Activated CD4-positive, alpha-beta T cell treated with anti-CD3 and anti-CD28 coated beads for 48 hours (primary cell): ENCODE data around the gene MED22.
A peak's percentile ranks its signal among the peaks of the same experiment; 100 is the strongest.
"Not testable (repeated sequence)": the region's sequence is repeated elsewhere in the genome, so short reads cannot be mapped to it uniquely, and the experiment has no call there.

ENCODE experiments used
- DNase-seq: peaks from one replicate; pipeline ENCODE4 v3.0.0-alpha.2; 2020

The MED22 gene

DNA sequence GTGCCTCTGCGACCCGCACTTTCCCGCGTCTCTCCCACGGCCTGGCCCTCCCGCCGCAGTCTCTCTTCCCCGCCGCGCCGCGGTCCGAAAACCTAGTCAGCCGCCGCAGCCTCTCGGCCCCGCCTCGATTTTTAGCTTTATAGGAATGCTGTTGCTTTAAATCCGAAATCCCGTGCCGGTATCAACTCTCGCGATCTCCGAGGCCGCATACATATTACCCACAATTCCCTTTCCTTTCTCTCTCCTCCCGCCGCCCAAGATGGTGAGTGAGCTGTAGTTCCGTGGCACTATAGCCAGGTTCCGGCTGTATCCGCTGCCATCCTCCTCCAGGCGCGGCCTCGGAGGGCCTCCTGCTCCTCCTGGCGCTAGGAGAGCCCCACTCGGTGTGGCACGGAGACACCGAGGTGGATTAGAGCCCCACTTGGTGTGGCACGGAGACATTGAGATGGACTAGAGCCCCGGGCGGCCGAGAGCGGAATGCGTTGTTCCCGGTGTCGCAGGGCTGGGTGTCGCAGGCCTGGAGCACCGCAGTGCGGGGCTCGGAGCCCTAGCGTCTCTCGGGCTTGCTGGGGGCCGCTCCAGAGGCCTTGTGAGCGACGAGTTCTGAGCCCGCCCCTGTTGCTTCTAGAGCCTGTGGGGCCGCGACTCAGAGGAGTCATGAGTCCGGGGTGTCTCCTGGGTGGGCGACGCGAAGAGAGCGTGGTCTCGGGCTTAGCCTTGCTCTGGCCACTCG lies at the start of gene MED22, which contains the start of gene RPL7A:
TSS of gene MED22 (minus strand) at position 147 of the 733 bp plus-strand sequence. CDS start 1,469 bp downstream, outside the sequence.
TSS of gene RPL7A (plus strand) at position 234 of the 733 bp plus-strand sequence. CDS start at position 260, 26 bp downstream.
- peak; percentile 96 for DNase-seq

DNA sequence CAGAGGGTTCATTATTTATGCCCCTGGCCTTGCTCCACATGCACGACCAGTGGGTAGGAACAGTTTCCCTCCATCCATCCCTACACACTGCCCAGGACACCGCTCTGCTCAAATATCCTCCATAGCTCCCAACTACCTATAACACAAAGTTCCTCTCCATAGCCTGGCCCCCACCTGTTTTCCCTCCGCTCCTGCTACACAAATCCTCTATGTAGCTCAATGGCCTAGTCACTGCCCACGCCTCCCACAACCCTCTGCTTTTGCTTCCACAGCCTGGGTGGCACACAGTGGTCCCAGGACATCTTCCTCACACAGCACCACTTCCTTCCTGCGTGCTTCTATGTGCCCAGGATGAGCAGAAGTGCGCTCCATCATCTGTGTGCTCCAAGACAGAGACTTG lies 49.4 kb upstream of the MED22 start:
- no peak for DNase-seq

DNA sequence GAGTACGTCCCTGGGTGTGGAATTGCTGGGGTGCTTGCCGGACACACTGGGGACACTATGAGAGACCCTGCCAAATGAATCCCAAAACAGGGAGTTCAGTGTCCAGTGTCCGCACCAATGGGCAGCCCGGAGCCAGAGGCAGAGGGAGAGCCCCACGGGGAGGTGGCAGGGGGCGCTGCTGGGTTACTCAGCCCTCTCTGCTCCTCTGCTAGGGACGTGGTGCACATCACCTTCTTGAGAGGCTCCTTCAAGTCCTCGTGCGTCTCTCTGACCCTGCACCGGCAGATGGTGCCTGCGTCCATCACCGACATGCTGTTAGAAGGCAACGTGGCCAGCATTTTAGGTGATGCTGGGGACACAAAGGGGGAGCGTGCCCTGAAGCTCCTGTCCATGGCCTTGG lies 49.0 kb upstream of the MED22 start:
- DNase-seq = no peak

DNA sequence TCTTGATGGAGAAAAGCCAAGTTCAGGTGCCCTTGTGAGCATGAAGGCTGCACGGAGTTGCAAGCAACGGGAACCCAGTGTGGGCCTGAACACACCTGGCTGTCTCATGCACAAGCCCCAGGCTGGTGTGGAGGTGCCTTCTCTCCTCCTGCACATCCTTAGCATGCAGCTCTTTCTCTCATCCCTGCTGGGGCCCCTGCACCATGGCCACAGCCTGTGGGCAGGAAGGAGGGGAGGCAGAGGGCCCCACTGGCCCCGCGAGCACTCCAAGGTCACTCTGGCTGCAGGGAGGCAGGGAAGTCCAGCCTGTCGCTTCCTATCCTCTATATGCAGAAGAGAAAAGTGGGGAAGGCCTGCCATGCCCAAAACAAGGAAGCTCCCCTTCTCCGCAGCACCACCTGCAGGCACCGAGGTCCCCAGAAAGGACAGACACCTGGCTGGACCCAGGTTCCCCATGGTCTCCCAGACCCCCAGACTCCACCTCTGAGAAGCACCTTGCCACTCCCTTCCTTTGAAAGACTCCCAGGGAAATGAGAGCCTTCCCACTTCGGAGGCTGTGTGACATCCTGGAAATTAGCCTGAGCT lies 46.8 kb upstream of the MED22 start:
- no peak for DNase-seq

DNA sequence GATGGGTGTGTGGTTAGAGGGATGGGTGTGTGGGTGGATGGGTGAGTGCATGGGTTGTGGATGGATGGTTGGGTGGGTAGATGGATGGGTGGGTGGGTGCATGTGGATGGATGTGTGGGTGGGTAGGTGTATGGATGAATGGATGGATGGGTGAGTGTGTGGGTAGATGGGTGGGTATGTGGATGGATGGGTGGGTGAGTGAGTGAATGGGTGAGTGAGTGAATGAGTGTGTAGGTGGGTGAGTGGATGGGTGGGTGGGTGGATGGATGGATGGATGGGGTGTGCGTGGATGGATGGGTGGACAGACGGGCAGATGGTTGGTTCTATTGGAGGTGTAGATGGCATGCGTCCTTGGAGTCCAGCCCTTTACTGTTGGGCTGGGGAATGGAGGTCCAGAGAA lies 45.5 kb upstream of the MED22 start:
- no peak for DNase-seq

DNA sequence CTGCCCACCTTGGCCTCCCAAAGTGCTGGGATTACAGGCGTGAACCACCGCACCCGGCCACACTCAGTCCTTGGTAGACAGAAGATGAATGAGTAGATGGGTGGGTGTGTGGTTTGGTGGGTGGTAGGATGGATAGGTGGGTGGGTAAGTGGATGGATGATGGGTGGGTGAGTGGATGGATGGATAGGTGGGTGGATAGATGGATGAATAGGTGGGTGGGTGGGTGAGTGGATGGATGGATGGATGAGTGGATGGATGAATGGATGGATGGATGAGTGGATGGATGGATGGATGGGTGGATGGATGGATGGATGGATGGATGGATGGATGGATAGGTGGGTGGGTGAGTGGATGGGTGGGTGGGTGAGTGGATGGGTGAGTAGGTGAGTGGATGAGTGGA lies 44.4 kb upstream of the MED22 start:
- DNase-seq = not testable (repeated sequence)

DNA sequence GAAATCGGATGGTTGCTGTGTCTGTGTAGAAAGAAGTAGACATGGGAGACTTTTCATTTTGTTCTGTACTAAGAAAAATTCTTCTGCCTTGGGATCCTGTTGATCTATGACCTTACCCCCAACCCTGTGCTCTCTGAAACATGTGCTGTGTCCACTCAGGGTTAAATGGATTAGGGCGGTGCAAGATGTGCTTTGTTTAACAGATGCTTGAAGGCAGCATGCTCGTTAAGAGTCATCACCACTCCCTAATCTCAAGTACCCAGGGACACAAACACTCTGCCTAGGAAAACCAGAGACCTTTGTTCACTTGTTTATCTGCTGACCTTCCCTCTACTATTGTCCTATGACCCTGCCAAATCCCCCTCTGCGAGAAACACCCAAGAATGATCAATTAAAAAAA lies 43.5 kb upstream of the MED22 start:
- DNase-seq = not testable (repeated sequence)

DNA sequence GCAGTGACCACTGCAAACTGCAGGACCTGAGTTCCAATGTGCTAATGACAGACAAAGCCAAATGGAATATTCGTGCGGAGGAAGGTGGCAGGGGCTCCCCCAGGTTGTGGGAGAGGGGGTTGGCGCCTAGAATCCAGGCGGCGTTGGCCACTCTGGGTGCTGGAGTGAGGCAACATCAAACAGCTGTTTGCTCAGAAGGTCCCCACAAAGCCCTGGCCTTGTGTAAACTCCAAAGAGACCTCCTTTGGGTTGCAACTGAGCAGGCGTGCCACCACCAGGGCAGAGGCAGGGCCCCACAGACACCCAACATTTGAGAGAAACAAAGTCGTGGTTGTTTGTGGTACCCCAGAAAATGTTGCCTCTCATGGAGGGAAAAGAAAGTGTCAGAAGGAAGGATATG lies 42.8 kb upstream of the MED22 start:
- no peak for DNase-seq

DNA sequence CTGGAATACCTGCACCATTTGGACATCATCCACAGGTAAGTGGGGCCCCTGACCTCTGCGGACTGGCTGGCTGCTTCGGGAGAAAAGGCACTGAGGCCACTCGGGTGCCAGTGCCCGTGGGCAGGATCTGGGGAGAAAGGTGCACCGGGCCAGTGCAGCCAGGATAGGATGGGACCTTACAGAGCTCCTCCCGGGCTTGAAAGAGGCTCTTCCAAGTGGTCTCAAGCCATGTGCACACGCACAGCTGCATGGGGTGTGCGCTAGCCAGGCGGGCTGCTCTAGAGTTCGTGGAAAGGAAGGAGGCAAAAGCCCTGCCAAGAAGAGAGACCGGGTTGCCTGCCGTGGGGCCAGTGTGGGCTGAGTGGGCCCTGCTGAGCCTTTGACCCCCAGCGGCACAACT lies 41.6 kb upstream of the MED22 start:
- DNase-seq = no peak

DNA sequence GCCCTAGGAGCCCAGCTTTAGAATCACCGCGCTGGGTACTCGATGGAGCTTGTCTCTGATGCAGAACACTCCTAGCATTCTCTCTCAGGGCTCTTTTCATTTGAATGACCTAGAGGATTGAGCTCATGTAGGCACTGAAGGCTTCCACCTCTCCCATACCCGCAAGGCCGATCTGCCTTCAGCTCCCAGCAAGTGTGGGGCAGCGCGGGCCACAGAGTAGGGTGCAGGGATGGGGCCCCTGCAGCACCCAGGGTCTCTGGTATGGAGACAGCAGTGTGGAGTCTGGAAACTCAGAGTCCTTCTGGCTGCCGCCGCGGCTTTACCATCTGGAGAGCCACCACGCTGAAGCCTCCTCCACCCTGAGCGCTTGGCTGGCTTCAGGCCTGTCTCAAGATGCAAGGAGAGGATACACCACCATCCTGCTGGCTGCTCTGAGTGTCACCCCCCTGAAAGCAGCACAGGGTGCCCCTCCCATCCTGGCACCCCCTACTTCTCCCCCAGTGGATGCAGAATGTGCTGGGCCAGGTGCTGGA lies 41.2 kb upstream of the MED22 start:
- DNase-seq = no peak

DNA sequence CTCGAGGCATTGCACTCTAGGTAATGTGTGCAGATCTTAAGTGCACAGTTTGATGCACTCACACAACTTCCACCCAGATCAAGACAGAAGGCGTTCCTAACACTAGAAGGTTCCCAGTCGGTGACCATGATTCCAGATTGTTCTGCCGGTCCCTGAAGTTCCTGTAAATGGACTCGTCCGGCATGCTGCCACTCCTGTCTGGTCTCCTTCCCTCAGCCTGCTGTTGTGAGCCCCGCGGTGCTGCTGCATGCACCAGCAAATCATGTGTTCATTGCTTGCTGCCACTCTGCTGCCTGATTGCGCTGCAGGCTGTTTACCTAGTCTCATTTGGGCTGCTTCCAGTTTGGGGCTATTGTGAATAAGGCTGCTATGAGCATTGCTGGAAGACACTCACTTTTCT lies 39.7 kb upstream of the MED22 start:
- no peak for DNase-seq

DNA sequence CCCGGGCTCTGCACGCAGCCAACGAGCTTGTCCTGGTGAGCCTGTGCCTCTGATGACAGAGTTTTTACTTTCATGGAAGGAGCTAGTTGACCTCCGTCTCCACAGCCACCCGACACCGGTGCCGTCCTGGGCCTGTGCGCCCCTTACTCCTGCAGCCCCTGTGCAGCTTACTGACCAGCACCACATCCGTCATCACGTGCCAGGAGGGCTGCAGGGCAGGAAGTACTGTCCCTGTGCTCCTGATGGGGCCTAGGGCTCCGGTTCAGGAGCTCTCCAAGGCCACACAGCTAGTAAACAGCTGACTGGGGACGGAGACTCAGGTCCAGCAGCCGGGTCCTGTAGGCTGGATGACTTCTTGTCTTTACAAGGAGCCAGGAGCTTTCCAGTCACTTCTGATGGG lies 38.4 kb upstream of the MED22 start:
- no peak for DNase-seq

DNA sequence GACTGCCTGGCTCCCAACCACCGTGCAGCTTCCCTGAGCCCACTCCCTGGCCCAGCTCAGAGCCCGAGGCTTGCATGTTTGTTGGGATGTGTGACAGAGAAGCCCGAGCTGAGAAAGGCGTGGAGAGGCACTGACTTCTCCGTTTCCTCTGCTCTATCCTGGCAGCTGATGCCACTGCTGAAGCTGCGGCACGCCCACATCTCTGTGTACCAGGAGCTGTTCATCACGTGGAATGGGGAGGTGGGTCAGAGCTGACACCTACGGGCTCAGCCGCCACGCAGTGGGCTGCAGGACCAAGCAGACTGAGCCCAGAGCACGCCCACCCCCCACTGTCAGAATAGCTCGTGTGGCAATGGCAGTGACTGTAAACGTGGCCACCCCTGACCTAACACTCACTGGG lies 37.5 kb upstream of the MED22 start:
- no peak for DNase-seq

DNA sequence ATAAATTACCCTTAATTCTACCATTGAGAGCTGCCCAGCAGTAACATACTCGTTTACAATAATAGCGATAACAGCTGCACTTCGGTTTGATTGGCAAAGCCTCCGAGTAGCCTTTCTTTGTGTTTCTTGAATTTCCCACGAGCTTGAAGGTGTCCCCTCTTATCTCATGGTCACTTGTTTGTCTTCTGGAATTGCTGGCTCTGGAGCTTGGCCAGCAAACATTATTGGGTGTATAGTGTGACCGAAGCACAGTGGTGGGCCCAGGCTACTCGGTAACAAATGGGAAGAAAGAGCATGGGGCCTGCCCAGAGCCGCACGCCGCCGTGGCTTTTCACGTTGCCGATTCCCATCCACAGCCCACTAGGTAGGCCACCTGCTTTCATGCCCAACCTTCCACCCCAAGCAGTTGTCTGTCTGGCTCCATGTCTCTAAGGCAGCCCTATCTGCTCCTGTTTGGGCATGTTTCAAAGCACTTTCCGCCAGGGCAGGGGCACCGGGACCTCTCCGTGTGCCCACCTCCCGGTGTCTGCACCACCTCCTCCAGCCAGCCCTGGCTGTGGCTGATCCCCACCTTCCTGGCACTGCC lies 36.9 kb upstream of the MED22 start:
- no peak for DNase-seq

DNA sequence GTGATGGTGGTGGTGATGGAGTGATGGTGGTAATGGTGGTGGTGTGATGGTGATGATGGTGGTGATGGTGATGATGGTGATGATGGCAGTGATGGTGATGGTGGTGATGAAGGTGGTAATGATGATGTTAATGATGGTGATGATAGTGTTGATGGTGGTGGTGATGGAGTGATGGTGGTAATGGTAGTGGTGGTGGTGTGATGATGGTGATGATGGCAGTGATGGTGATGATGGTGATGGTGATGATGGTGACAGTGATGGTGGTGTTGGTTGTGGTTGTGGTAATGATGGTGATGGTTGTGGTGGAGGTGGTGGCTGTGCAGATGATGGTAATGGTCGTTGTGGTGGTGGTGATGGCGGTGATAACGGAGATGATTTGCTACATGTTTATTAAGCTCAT lies 35.5 kb upstream of the MED22 start:
- no peak for DNase-seq

DNA sequence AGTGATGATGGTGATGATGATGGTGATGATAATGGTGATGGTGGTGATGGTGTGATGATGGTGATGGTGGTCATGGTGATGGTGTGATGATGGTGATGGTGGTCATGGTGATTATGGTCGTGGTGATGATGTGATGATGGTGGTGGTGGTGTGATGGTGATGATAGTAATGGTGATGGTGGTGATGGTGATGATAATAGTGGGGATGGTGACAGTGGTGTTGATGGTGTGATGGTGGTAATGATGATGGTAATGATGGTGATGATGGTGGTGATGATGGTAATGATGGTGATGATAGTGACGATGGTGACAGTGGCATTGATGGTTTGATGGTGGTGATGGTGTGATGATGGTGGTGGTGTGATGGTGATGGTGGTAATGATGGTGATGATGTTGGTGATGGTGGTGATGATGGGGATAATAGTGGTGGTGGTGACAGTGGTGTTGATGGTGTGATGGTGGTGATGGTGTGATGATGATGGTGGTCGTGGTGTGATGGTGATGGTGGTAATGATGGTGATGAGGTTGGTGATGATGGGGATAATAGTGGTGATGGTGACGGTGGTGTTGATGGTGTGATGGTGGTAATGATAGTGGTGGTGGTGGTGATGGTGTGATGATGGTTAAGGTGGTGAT lies 34.7 kb upstream of the MED22 start:
- DNase-seq = no peak

DNA sequence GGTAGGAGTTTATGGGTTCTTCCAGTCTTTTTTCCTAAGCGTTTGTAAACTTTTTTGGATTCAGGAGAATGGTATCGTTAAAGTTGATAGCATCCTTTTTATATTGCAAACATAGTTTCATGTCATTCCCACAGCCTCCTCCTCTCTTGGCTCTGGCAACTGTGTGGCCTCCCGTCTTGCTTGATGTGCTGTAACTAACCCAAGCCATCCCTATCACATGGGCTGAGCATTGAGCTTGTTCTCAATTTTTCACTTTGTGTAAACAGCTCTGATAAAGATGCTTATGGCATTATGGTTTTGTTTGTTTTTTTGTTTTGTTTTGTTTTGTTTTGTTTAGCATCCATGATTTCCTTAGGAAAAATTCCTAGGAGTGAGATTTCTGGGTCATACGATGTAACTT lies 32.8 kb upstream of the MED22 start:
- no peak for DNase-seq

DNA sequence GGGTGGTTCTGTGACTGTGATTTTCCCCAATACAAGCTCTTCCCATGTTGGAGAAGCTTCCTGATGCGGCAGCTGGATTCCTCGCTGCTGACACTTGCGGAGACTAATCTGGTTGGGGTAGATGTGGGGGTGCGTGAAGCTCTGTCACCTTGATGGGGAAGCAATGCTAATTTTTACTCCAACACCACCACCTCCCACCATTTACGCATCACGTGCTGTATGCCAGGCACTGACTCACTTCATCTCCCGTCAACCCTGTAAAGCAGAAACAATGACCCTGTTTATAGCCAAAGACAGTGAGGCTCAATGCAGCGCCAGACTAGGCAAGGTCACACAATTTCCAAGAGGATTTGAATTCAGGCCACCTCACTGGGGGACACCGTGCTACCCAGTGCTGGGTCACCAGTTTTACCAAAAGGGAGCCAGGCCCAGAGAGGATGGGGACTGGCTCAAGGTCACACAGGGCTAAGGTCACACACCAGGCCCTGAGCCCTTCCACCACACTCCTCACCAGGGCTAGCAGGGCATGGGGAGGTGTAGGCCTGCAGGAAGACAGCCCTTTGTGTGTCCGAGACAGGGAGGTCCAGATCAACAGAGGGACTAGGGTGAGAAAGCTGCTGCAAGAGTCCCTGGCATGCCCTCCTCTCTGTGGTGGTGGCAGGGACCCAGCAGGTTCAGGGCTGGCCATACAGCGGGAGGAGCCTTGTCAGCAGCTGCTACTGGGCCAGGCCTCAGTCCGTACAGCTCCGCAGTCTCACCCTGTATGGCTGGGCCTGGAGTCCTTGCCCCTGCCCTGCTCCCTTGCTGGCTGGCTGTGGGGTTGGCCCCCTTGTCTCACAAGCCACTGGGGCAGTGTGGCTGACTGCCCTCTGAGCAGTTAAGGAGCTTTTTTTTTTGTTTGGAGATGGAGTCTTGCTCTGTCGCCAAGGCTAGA lies 31.5 kb upstream of the MED22 start:
- no peak for DNase-seq

DNA sequence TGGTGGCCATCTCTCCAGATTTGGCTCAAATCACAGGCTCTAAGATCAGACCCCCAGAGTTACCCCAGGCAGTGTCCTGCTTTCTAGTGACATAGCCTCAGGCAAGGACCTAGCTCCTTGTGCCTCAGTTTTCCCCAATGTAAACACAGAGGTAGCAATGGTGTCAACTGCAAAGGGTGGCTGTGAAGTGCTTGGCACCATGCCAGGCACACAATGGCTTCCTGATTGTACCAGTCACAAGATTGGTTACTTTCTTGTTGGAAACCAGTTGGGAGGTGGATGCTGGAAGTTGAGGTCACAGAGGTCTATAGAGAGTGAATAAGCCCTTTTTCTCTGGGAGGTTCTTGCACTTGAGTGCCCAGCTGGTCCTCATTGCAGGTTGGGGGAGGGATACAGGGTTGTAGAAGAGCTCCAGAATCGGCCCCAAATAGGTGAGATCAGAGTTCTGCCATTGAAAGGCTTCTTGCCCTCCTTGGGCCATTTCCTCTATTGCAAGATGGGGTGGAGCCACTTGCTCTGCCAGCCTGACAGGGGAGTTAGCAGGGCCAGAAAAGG lies 30.6 kb upstream of the MED22 start:
- no peak for DNase-seq

DNA sequence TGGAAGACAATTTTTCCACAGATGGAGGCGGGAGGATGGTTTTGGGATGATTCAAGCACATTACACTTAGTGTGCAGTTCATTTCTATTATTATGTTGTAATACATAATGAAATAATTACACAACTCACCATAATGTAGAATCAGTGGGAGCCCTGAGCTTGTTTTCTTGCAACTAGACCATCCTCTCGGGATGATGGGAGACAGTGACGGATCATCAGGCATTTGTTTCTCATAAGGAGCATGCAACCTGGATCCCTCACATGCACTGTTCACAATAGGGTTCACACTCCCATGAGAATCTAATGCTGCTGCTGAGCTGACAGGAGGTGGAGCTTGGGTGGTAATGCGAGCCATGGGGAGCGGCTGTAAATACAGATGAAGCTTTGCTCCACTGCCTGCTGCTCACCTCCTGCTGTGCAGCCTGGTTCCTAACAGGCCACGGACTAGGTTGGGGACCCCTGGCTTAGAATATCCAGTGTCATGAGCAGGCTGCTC lies 29.8 kb upstream of the MED22 start:
- no peak for DNase-seq

DNA sequence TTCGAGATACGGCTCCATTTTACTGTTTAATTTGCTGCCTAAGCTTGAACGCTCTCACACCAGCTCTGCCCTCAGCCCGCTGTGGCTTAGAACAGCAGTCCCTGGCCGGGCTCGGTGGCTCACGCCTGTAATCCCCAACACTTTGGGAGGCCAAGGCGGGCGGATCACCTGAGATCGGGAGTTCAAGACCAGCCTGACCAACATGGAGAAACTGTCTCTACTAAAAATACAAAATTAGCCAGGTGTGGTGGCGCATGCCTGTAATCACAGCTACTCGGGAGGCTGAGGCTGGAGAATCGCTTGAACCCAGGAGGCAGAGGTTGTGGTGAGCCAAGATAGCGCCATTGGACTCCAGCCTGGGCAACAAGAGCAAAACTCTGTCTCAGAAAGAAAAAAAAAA lies 29.3 kb upstream of the MED22 start:
- DNase-seq = not testable (repeated sequence)
